Ramos (cell line): ENCODE results near the gene FXYD7.
"Not testable (repeated sequence)": the region's sequence is repeated elsewhere in the genome, so short reads cannot be mapped to it uniquely, and the experiment has no call there.

Experiments
- in situ Hi-C: fragments of 300-500 bp; cut with MboI; formaldehyde crosslinking; loops from one replicate; pipeline ENCODE4 v1.14.3; 2022; ENCODE audit warnings: low sequenced_read_pairs; ENCODE audit not compliant: unreplicated experiment

Gene FXYD7

GRCh38 chr19:35125270-35125717 lies 17.8 kb upstream of the FXYD7 start:
- in situ Hi-C loops, result no loop called here

- in situ Hi-C loops, result no loop called here
Measured at GRCh38 chr19:35125749-35126623, 17.1 kb upstream of the FXYD7 start.

- in situ Hi-C loops, result no loop called here
Measured at GRCh38 chr19:35126624-35126959, 16.5 kb upstream of the FXYD7 start.

- in situ Hi-C loops, result no loop called here
Measured at GRCh38 chr19:35127871-35128270, 15.2 kb upstream of the FXYD7 start.

GRCh38 chr19:35128398-35129057 lies 14.5 kb upstream of the FXYD7 start:
- in situ Hi-C loops, result no loop called here

GRCh38 chr19:35129724-35130274 lies 13.3 kb upstream of the FXYD7 start:
- in situ Hi-C loops, result not testable (repeated sequence)

GRCh38 chr19:35130761-35131720 lies 12.0 kb upstream of the FXYD7 start:
- in situ Hi-C loops, result no loop called here

GRCh38 chr19:35132254-35132653 lies 10.8 kb upstream of the FXYD7 start:
- in situ Hi-C loops, result no loop called here

GRCh38 chr19:35133826-35134225 lies 9.2 kb upstream of the FXYD7 start:
- in situ Hi-C loops, result no loop called here

- in situ Hi-C loops, result loop anchor here (5.0 kb wide), 1 partner anchor 72 kb away; no protein-coding TSS in a partner anchor
Measured at GRCh38 chr19:35134601-35135242, 8.3 kb upstream of the FXYD7 start, which contains the start of gene LGI4. LGI4 (minus strand) TSS chr19:35135059; CDS start chr19:35134680, 379 bp downstream.

GRCh38 chr19:35135389-35135909 lies 7.6 kb upstream of the FXYD7 start:
- in situ Hi-C loops, result loop anchor here (5.0 kb wide), 1 partner anchor 73 kb away; no protein-coding TSS in a partner anchor

GRCh38 chr19:35136231-35136630 lies 6.8 kb upstream of the FXYD7 start:
- in situ Hi-C loops, result loop anchor here (5.0 kb wide), 1 partner anchor 74 kb away; no protein-coding TSS in a partner anchor

GRCh38 chr19:35136977-35137702 lies 5.9 kb upstream of the FXYD7 start:
- in situ Hi-C loops, result loop anchor here (5.0 kb wide), 1 partner anchor 75 kb away; no protein-coding TSS in a partner anchor

- in situ Hi-C loops, result loop anchor here (5.0 kb wide), 1 partner anchor 76 kb away; no protein-coding TSS in a partner anchor
Measured at GRCh38 chr19:35138305-35138892, 4.7 kb upstream of the FXYD7 start, which contains the start of gene FXYD1. FXYD1 (plus strand) TSS chr19:35138824; CDS start chr19:35140080, 1,256 bp downstream.

GRCh38 chr19:35140207-35140961 lies 2.7 kb upstream of the FXYD7 start:
- in situ Hi-C loops, result no loop called here

GRCh38 chr19:35140962-35141836 lies 1.9 kb upstream of the FXYD7 start:
- in situ Hi-C loops, result no loop called here
